HG02970 (cell line): ENCODE measurements around the gene OSTF1.

Source experiments
- ATAC-seq: cut with Tn5 transposase; IDR thresholded peaks from one replicate; pipeline ENCODE4 v1.9.1; 2021; ENCODE audit warnings: mild to moderate bottlenecking, moderate library complexity, moderate number of reproducible peaks; ENCODE audit not compliant: unreplicated experiment, low FRiP score

The OSTF1 gene

GRCh38 chr9:75087824-75088645, at the start of gene OSTF1, which contains the start of gene NMRK1:
TSS of gene OSTF1 (plus strand) at chr9:75088514. CDS start at chr9:75088693, 179 bp downstream.
TSS of gene NMRK1 (minus strand) at chr9:75088155. CDS start at chr9:75083115, 5,040 bp downstream.
- peak; percentile 96 for ATAC-seq

- no peak for ATAC-seq
Observed at GRCh38 chr9:75039009-75039408, 49.3 kb upstream of the OSTF1 start.

- no peak for ATAC-seq
Observed at GRCh38 chr9:75039801-75040200, 48.5 kb upstream of the OSTF1 start.

- ATAC-seq: no peak
Observed at GRCh38 chr9:75041041-75041440, 47.3 kb upstream of the OSTF1 start.

- ATAC-seq: no peak
Observed at GRCh38 chr9:75046725-75047345, 41.5 kb upstream of the OSTF1 start.

- no peak for ATAC-seq
Observed at GRCh38 chr9:75047506-75047905, 40.8 kb upstream of the OSTF1 start.

GRCh38 chr9:75051285-75051684, 37.0 kb upstream of the OSTF1 start:
- no peak for ATAC-seq

- ATAC-seq: peak; percentile 66
Observed at GRCh38 chr9:75053869-75054268, 34.4 kb upstream of the OSTF1 start.

- ATAC-seq: no peak
Observed at GRCh38 chr9:75054368-75055001, 33.8 kb upstream of the OSTF1 start.

- ATAC-seq: no peak
Observed at GRCh38 chr9:75061169-75061568, 27.1 kb upstream of the OSTF1 start.

GRCh38 chr9:75063556-75064305, 24.6 kb upstream of the OSTF1 start:
- no peak for ATAC-seq

- ATAC-seq: no peak
Observed at GRCh38 chr9:75064307-75065025, 23.8 kb upstream of the OSTF1 start.

- no peak for ATAC-seq
Observed at GRCh38 chr9:75065510-75065909, 22.8 kb upstream of the OSTF1 start.

- no peak for ATAC-seq
Observed at GRCh38 chr9:75067894-75068293, 20.4 kb upstream of the OSTF1 start.

- no peak for ATAC-seq
Observed at GRCh38 chr9:75069171-75069570, 19.1 kb upstream of the OSTF1 start.

GRCh38 chr9:75071530-75072122, 16.7 kb upstream of the OSTF1 start:
- no peak for ATAC-seq

- no peak for ATAC-seq
Observed at GRCh38 chr9:75072895-75073294, 15.4 kb upstream of the OSTF1 start.

GRCh38 chr9:75081632-75082031, 6.7 kb upstream of the OSTF1 start:
- no peak for ATAC-seq

GRCh38 chr9:75083188-75083970, 4.9 kb upstream of the OSTF1 start:
- no peak for ATAC-seq
